GM10847 (cell line): Measurements from ENCODE around the gene KCNJ12.

Experiments
- POLR2A ChIP-seq: IDR thresholded peaks from 2 replicates; pipeline ENCODE4 v1.6.1; 2011; ENCODE audit not compliant: insufficient read length; ENCODE audit errors: extremely low read depth

Gene KCNJ12

GRCh38 chr17:21375757-21376080 lies 438 bp upstream of the KCNJ12 start:
- no peak for TF ChIP-seq POLR2A

- TF ChIP-seq POLR2A: no peak
Measured at GRCh38 chr17:21376759-21377690, 868 bp downstream of the KCNJ12 start.

DNA sequence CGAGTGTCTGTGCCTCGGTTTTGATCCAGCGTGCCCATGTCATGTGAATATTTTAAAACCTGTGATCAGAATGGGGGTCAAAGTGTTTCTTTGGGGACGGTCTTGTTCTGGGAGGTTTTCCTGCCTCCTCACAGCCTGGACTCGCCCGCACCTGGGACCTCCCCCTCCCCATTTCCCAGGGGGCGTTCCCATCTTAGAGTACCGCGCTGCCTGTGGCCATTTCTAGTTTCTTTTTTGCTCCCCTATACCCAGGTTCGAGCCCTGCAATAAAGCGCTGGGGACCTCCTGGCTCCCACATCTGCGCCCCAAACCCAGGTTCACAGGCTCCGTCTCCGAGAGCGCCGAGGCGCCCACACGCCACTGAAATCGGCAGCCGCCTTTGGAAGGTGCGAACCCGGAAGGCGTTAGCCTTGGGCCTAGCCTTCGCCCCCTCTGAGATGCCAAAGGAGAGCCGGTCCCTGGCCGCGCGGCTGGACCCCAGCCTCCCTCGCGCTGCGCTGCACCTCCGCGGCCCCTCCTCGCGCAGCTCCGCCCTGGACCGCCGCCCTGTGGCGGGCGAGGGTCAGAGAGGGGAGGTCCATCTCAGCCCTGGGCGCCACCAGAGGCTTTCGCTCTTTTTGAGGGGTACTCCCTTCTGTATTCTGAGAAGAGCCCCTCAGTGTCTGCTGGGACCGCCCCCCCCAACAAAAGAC lies 1.7 kb downstream of the KCNJ12 start:
- no peak for TF ChIP-seq POLR2A

DNA sequence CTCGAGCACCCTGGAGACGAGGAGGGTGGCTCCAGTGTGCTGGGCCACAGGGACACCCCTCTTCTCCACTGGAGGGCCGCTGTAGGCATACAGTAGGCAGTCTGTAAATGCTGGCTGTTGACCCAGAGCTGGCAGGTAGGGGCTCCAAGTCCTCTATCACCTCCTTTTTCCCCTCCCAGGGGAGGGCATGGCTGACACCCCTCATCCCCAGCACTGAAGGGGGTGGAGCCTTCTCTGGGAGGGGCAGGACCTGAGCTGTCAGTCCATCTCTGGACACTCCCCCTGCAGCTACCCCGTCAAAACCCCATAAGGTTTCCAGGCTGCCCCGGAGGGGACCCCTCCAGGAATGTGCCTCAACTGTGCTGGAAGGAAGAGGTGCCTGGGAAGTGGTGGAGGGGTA lies 2.4 kb downstream of the KCNJ12 start:
- no peak for TF ChIP-seq POLR2A

GRCh38 chr17:21379080-21379711 lies 3.0 kb downstream of the KCNJ12 start:
- no peak for TF ChIP-seq POLR2A

DNA sequence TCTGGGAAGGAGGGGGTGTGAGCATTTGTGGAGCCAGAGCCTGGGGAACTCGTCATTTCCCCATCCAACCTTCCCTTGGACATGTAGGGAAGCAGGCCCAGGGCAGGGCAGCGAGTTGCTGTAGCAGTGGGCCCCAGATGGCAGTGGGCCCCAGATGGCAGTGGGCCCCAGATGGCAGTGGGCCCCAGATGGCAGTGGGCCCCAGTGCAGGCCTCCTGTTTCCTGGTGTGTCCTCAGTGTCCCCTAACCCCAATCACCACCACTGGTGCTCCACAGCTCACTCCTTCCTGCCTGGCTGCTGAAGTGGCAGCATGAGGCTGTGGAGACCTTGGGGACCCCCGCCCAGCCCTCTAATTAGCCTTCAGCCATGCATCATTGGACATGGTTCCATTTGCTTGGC lies 4.5 kb downstream of the KCNJ12 start:
- TF ChIP-seq POLR2A: no peak

- no peak for TF ChIP-seq POLR2A
Measured at GRCh38 chr17:21381076-21381706, 5.0 kb downstream of the KCNJ12 start.

DNA sequence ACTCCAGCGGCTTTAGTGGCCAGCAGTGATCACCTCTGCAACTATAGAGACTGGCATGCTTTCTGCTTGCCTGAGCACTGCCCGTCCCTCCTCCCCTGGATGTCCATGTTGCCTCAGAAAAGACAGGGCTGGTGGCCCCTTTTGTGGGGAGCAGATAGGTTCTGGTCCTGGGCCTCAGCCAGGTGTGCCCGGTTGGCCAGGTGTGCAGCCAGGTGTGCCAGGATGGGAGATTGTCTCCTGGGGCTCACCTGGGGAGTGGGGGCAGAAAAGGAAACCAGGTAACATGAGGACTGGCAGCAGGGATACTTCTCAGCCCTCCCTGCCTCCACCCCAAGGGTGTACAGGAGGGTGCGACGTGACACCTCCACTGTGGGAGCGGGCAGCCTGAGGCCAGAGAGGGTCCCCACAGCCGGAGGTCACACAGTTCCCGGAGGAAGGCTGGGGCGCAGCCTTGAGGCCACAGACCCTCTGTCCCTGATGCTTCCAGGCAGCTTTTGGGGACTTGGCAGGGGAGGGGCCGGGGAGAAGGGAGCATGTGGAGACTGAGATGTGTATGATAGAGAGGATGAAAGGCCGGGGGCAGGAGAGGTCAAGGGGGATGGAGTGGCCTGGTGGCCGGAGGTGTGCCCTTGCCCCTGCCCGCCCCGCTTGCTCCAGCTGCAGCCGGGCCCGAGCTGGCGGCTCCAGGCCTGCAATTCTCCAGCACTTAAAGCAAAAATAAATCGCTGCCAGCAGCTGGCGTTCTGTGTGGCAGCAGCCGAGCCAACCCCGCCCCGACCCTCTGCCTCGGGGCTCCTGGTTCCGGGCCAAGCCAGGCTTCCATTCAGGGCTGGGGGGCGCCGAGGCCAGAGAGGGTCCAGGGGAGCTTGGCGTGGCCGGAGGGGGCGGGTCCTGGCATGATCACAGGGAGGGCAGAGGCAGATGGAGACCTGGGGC lies 6.7 kb downstream of the KCNJ12 start:
- no peak for TF ChIP-seq POLR2A

DNA sequence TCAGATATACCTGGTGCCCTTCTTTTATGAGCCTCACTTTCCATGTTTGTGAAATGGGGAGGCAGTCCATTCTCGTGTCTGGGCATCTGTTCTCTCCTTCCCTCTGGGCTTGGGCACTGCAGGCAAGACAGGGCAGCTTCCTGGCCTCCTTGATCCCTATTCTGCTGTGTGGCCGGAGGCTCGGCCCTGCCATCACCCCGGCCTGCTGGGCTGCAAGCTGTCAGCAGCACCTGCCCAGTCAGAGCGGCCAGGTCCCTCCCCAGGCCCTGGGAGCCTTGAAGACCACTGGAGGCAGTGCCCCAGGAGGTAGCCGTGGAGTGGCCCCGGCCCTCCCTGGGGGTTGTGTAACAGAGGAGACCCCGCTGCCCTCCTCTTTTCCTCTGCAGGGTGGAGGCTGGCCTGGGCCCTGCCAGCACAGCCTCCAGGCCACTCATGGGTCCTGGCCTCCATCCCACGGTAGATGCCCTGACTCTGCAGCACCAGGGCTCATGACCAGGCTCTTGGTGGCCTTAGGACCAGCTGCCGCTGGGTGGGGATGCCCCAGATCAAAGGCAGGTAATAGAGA lies 9.2 kb downstream of the KCNJ12 start:
- TF ChIP-seq POLR2A: no peak

GRCh38 chr17:21387616-21388015 lies 11.5 kb downstream of the KCNJ12 start:
- TF ChIP-seq POLR2A: no peak

DNA sequence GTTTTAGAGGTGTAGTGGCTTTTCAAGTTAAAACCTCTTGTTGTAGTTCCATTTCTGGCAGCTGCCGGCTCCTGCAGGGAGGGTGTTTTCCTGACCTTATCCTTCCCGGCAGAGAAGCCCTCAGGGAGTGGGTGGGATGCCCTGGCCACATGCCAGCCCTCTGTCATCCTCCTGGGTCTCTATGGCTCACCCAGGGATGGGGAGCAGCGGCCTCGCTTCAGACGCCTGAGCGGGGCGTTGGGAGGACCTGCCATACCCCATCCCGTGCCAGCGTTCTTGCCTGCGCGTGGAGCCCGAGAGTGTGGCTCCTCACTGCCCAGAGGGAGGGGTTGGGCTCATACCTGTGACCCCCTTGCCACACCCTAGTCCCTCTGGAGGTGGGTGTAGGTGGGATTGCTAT lies 11.9 kb downstream of the KCNJ12 start:
- no peak for TF ChIP-seq POLR2A

- no peak for TF ChIP-seq POLR2A
Measured at GRCh38 chr17:21388944-21389343, 12.8 kb downstream of the KCNJ12 start.

DNA sequence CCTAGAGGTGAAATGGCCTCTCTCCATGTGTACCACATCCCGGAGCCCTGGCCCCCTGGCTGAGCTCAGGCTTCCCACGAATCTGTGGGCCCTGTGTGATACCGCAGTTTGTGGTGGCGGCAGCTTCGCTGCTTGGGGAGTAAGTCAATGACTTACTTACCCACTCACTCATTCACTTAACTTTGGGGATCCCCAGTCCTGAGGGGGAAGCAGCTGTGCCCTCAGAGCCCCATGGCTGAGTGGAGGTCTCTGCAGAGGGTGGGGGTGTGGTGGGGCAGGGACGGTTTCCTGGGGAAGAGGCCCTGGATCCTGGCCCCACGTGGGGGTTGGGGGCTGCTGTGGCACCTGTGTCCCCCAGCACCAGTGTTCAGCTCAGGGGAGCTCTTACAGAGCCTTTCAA lies 13.2 kb downstream of the KCNJ12 start:
- TF ChIP-seq POLR2A: no peak

- TF ChIP-seq POLR2A: no peak
Measured at GRCh38 chr17:21390294-21390693, 14.1 kb downstream of the KCNJ12 start.
